Measurements from ENCODE around the gene CHRNA4.
"Not testable (repeated sequence)": the region's sequence is repeated elsewhere in the genome, so short reads cannot be mapped to it uniquely, and the experiment has no call there.

CHRNA4 gene

DNA sequence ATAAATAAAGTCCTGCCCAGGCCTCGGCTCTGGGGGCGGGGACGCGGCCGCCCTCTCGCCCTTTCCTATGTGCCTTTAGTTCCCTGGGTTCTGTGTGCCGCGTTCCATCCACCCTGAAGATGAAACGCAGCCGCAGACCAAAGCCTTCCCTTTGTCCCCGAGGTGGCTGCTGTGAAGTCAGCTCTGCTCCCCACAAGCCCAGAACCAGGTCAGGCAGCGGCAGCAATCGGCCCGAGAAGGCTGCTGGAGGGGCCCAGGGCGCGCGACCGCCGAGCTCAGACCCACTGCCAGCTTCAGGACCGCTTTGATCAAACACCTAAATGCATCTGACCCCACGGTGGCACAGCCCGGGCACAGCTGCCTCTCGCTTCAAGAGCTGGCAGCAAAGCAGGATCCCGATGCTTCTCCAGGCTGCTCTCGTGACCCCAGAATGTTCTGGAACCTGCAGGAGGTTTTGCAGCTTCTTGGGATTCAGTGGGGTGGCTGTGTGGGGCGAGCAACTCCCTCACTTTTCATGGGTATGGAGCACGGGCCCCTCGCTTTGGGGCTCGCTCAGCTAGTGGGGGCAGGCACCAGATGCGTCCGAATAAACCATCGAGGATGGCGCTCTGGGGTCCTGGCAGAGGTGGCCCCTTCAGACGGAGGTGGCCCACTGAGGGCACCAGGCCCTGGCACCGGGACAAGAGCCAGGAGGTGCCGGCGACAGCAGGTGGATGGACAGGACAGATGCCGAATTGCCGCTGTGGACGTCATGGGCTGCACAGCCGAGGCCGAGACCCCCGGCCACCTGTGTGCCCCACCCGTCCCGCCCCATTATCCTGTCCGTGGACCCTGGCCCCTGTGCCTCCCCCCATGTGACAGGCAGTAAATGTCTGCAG lies 13.0 kb downstream of the CHRNA4 start:
- no peak for DNase-seq

DNA sequence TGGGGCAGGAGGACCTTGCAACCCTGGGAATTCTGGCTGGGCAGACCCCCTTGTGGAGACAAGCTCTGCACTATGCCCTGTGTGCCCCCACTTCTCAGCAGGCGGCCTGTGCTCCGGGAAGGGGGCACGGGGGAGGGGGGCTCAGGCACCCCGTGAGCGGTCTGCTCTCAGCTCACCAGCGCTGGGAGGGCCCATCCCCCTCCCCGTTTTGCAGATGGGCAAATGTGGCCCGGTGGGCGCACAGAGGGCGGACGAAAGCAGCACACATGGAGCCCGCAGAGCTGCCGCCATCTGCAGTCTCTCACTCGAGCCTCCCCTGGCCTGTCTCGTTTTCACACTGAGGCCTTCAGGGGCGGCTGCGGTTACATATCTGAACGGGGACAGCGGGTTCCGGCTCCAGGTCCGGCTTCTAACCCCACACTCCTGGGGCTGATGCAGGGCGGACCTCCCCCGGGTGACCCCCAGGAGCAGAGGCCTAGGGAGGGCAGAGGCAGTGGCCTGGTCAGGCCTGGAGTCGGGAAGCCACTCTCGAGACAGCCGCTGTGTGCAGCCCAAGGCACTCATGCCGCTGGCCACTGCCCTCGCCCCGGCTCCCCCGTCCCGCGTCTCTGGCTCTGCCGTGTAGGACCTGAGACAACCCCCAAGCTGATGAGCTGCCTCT lies 13.9 kb downstream of the CHRNA4 start:
- no peak for DNase-seq

DNA sequence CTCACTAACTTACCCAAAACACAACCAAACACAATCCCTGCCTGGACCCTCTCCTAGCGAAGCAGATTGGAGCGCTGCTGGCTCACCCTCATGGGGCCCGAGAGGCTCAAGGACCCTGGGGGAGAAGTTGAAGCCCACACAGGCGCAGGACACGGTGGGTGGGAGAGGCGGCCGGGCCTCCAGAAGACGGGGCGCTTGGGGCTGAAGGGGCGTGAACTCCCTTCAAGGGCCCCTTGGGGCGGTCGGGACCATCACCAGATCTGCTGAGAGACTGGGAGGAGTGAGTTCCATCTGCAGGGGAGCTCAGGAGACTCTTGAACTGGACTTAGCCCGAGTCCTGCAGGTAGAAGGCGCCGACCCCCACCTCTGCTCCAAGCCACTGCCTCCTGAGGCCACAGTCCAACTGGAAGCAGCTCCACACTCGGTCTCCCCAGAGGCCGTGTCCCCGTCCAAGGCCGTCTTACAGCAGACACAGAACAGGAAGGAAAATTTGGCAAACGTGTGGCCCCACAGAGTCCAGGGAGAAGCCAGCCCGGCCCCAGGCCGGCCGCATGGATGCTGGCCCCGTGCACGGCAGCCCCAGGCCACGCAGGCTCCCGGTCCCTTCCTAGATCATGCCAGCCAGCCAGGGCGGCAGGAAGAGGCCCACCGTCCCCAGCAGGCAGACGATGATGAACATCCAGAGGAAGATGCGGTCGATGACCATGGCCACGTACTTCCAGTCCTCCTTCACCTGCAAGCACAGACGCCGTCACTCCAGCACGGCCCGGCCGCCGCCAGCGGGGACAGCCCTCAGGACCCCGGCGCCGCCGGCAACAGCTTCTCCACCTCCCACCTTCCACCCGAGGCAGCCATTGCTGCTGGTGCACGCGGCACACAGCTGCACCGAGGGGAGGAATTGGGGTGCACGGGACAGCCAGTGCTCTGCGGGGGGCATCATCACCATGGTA lies 14.7 kb downstream of the CHRNA4 start:
- no peak for DNase-seq

DNA sequence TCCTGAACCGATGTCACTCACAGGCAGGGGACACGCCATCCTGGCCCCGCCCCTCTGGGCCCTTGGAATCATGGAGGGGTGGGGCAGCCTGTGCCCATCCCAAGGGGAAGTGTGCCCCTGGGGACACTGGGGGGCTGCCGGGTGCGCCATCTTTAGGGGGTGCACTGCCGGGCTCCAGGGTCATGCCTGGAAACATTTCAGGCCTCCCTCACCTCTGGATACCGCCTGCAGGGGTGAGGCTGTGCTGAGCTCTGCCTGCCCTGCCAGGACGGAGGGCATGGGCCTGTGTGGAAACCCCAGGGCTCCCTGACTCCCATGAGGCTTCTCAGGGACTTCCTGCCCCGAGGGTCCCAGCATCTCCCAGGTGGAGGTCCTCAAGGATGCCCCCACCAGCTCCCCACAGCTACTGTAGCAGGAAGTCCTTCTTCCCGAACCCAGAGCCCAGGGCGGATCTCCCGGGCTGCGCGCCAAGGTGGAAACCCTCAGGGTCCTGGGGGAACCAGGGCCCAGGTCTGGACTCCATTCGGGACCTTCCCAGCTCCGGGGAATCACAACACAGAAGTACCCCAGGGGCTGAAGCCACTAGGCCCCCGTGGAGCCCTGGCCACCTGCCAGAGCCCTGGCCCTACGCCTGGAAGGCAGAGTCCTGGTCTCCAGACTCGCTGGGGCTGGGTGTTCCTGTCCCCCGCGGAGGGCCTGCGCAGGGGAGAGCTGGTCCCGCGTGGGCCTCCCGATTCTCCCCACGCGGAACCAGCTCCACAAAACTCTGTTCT lies 15.6 kb downstream of the CHRNA4 start:
- no peak for DNase-seq

DNA sequence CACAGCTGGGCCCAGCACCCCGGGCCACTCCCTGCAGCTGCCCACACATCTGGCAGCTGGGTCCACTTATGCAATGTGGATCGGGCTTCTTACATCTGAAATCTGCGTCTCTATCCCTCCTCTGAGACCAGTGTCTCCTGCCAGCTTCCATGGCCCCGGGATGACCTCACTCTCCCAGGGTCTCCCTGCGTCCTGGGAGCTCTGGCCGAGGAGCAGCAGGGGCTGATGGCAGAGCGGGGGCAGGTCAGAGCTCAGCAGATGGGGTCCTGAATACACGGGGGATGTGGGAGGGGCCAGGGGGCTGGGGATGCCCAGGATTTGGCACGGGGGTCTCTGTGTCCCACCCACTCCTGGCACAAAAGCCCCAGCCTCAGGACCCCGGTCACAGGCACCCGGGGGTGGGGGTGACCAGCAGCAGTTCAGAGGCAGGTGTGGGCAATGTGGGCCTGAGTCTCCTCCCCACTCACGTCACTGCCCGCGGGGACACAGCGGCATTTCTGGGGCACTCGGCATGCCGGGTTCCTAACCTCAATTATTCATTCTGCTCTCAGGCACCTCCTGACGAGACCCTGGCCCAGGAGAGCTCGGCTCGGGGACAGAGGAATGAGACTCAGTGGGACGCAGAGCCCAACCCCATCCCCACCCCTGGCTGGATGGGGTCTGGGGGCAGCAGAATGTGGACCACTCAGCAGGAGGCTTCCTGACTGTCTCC lies 16.4 kb downstream of the CHRNA4 start:
- no peak for DNase-seq

DNA sequence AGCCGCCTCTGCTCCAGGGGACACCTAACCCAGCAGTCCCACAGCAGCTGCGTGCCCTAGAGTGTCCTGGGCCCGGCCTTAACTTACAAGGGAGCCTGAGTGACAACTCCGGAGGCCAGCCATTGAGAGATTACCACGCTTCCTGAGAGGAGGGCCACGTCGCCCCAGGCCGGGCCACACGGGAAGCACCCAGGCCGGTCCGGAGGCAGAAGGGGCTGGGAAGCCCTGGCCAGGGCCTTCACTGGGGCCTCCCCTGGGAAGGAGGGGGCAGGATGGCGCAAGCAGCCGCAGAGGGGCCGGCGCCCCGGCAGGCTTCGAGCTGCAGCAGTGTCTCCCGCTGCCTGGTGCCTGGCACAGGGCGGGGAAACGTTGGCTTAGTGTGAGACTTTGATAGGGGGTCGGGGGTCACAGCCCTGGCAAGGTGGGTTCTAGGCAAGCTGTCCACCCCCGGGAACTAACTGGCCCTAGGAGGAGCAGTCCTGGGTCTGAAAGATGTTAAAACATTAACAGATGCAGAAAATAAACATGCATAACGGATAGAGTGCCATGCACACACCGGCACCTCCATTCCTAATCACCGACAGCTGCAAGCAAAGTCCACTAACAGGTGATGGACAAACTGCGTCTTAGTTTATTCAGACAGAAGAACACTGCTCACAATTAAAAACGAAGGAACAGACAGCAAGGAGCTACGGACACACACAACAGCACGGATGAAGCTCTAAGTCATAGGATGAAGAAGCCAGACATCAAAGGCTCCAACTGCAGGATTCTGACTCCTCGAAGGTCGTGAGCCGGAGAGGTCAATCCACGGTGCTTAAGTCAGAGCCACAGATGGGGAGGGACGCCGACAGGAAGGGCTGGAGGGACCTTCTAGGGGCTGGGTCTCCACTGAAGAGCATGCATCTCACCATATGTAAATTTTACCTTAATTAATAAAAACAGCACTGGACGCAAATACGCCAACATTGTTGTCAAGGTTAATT lies 17.4 kb downstream of the CHRNA4 start:
- DNase-seq, result no peak

DNA sequence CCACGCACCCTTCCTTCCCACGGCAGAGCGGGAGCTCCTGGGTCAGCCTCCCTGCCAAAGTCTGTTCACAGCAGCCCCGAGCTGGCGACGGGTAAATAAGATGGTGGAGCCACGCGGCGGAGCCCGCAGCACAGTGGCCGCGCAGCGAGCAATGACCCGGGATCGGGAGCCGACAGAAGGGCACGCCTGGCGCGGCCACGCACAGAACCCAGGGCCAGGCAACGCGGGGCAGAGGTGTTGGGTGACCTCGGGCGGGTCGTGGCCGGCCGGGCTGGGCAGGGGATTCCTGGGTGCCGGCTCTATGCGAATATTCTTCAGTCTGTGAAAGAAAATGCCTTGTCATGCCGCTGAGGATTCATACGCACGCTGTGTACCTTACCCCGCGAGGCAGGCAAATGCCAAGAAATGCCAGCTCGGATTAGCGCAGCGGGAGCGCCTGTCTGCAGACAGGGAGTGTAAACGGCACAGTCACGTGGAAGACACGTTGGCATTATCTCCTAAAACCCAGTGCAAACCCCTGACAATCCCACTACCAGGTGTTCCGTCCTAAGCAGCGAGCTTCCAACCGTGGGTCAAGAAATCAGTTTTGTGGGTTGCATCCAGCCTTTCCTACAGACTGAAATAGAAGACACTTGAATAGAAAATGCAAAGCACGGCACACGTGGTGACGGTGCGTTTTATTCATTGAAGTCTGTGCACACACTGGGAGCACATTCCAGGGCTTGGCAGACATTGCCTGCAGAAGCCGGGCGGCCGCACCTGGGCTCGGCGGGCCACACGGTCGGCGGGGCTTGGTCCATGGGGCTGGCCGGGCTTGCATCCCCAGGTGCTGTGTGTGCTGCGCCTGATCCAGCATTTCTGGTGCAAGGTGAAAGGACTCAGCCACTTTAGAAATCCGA lies 18.3 kb downstream of the CHRNA4 start:
- DNase-seq, result no peak

DNA sequence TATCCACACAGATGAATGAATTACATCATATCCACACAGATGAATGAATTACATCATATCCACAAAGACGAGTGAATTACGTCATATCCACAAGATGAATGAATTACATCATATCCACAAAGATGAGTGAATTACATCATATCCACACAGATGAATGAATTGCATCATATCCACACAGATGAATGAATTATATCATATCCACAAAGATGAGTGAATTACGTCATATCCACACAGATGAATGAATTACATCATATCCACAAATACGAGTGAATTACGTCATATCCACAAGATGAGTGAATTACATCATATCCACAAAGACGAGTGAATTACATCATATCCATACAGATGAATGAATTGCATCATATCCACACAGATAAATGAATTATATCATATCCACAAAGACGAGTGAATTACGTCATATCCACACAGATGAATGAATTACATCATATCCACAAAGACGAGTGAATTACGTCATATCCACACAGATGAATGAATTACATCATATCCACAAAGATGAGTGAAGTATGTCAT lies 20.9 kb downstream of the CHRNA4 start:
- not testable (repeated sequence) for DNase-seq

DNA sequence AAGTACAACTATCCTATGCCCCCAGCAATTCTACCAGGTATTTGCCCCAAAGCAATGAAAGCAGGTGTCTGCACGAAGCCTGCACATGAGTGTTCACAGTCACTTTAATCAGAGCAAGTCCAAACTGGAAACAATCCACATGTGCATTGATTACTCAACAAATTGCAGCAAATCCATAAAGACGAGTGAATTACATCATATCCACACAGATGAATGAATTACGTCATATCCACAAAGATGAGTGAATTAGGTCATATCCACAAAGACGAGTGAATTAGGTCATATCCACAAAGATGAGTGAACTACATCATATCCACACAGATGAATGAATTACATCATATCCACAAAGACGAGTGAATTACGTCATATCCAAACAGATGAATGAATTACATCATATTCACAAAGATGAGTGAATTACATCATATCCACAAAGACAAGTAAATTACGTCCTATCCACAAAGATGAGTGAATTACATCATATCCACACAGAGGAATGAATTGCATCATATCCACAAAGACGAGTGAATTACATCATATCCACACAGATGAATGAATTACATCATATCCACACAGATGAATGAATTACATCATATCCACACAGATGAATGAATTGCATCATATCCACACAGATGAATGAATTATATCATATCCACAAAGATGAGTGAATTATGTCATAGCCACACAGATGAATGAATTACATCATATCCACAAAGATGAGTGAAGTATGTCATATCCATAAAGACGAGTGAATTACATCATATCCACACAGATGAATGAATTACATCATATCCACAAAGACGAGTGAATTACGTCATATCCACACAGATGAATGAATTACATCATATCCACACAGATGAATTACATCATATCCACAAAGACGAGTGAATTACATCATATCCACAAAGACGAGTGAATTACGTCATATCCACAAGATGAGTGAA lies 21.7 kb downstream of the CHRNA4 start:
- not testable (repeated sequence) for DNase-seq

DNA sequence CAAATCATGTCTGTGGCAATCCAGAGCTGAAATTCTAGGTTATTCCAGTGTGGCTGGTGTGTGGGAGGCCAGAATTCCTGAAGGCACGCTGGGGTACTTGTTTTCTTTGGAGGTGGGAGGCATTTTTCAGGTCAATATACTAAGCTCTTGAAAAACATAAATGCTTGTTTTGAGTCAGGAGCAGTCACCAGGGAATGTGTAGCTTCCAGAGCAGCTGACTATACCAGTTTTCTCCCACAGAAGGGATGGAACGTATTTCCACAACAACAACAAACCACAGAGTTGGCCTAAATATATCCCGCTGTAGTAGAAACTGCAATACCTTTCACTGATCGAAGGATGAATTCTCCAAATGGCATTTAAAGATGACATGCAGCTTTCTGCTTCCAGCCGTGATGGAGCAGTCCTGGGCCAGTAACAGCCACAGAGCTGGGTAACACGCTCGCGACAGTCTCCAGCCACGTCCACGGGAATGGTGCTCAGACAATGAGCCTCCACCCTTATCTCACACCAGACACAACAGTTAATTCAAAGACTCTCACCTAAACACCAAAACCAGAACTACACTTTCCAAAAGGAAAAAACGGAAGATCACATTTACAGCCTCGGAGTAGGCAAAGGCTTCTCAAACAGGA lies 23.2 kb downstream of the CHRNA4 start:
- no peak for DNase-seq

DNA sequence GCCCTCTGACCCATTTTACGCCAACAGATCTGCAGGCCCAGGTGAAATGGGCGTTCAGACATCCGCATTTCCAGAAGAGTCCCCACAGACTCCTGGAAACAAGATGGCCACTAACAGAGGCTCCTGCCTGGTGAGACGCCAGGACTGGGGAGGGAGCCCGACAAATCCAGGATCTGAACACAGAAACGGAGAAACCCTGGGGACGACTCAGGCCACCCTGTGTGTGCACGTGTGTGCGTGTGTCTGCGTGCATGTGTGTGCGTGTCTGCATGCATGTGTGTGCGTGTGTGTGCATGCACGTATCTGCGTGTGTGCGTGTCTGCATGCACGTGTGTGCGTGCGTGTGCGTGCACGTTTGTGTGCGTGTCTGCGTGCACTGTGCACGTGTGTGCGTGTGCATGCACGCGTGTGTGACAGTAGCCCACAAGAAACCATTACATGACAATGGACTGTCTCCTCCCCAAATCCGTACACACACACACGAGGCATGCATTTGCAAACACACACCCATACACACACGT lies 24.9 kb downstream of the CHRNA4 start:
- no peak for DNase-seq

DNA sequence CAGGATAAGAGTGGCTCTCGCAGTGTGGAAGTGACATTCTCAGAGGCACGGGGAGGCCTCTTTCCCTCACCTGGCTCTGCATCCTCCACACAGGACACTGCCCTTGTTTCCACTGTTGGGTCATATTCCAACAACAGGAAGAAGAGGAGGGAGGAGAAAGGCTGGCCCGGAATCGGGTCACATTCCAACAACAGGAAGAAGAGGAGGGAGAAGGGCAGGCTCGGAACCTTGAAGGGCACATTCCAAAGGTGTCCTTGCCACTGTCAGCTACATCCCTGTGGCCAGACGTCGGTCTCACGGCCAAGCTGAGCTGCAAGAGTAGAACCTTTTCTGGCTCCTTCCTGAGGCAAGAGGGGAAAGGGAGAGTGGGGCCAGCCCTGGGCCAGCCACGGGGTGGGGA lies 25.4 kb downstream of the CHRNA4 start:
- DNase-seq, result no peak

DNA sequence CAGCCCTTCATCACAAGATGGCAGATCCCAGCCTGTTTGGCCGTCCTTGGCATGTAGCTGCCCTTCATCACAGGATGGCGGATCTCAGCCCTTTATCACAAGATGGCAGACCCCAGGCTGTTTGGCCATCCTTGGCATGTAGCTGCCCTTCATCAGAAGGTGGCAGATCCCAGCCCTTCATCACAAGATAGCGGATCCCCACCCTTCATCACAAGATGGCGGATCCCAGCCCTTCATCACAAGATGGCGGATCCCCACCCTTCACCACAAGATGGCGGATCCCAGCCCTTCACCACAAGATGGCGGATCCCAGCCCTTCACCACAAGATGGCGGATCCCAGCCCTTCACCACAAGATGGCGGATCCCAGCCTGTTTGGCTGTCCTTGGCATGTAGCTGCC lies 26.1 kb downstream of the CHRNA4 start:
- DNase-seq, result not testable (repeated sequence)

DNA sequence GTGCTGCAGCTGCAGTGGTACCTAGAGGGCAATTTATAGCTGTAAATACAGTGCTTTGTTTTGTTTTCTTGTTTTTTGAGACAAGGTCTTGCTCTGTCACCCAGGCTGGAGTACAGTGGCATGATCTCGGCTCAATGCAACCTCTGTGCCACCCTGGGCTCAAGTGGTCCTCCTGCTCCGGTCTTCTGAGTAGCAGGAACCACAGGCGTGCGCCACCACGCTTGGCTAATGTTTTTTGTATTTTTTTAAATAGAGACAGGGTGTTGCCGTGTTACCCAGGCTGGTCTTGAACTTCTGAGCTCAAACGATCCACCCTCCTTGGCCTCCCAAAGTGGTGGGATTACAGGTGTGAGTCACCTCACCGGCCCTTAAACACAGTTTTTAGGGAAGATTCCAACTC lies 26.8 kb downstream of the CHRNA4 start:
- DNase-seq, result no peak

DNA sequence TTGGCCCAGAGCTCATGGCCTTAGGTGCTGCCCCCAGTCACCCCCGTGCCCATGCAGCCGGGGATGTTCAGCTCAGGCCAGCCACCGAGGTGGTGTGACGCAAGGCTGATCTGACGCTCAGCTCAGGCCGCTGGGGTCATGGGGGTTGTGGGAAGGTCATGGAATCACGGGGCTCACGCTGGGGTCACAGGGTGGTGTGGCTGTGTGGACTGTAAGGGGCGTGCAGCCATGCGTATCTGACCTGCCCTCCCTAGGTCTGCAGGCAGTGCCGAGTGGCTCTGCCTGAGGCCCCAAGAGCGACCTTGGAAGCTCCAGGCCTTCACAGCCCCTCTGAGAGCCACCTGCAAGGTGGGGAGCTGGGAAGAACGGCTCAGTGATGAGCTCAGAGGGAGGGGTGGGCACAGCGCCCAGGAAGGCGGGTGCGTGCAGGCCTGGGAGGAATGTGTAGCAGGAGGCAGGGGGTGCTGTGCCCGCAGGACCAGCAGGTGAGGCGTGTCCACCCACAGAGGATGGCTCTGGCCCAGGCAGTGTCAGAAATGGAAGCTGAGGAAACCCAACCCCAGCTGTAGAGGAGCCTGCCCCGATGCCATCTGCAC lies 27.8 kb downstream of the CHRNA4 start:
- no peak for DNase-seq

DNA sequence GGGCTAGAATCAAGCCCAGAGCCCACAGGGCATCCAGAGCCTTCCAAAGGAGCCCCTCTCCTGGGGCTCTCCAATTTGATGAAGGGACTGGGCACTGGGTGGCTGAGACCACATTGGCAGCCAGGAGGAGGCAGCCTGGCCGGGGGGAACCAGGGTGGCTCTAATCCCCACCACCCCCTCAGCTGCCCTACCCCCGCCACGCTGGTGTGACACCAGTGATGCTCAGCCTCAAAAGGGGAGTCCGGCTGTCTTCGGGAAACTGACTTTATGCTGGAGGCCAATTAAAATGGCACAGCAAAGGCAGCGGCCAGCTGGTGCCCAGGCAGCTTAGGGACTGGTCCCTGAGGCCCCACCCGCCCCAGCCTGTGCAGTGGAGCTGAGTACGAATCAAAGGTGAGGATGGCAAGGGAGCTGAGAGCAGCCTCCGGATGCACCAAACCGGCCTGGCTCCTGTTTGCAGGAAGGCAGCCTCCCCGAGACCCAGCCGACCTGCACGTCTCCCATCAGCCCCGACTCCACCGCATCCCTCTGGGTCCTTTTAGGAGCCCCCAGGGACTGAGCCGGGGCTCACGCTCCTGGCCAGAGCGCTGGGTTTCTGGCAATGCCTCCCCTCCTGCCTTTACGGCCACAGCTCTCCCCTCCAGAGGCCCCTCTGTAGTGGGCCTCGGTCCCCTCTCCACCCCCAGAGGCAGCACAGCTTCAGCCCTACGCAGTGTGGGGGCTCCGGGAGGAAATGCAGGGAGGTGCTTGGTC lies 28.5 kb downstream of the CHRNA4 start:
- DNase-seq, result no peak

All from SW 1271 (cell line).